ENCODE measurements around the gene ZNF367.
"Not testable (repeated sequence)": the region's sequence is repeated elsewhere in the genome, so short reads cannot be mapped to it uniquely, and the experiment has no call there.

Gene ZNF367

GRCh38 chr9:96360976-96361375, 57.2 kb downstream of the ZNF367 start:
- Histone ChIP-seq H3K4me3 (ENCODE audit: low read length) (no peak overlapping the region), H3K9me3 (ENCODE audit: control insufficient read depth, insufficient read depth, low read length) (no peaks in the 10 kb centered on the region), H3K36me3 (ENCODE audit: control insufficient read depth, insufficient read depth, low read length) (no peaks in the 10 kb centered on the region), H3K27ac (ENCODE audit: low read length) (no peak overlapping the region), H3K27me3 (ENCODE audit: control insufficient read depth, insufficient read depth, low read length) (no peaks in the 10 kb centered on the region), H3K4me1 (ENCODE audit: control insufficient read depth, insufficient read depth, low read length) (no peaks in the 10 kb centered on the region)
- no CpG with 5 or more reads among the region's 2 CpGs for WGBS (ENCODE audit: insufficient coverage, insufficient read length)
- no peak for DNase-seq (ENCODE audit: low read depth, low spot score)

DNA sequence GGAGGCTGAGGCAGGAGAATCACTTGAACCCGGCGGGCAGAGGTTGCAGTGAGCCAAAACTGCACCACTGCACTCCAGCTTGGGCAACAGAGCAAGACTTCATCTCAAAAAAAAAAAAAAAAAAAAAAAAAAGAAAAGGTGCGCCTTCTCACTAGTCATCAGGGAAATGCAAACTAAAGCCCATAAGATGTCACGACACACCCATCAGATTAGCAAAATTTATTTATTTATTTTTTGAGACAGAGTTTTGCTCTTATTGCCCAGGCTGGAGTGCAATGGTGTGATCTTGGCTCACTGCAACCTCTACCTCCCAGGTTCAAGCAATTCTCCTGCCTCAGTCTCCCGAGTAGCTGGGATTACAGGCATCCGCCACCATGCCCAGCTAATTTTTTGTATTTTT, 57.6 kb downstream of the ZNF367 start:
- H3K27ac ChIP-seq (ENCODE audit: low read length); H3K27me3 ChIP-seq (ENCODE audit: control insufficient read depth, insufficient read depth, low read length); H3K4me3 ChIP-seq (ENCODE audit: low read length); H3K36me3 ChIP-seq (ENCODE audit: control insufficient read depth, insufficient read depth, low read length); DNase-seq (ENCODE audit: low read depth, low spot score); H3K9me3 ChIP-seq (ENCODE audit: control insufficient read depth, insufficient read depth, low read length); H3K4me1 ChIP-seq (ENCODE audit: control insufficient read depth, insufficient read depth, low read length): not testable (repeated sequence)
- WGBS (ENCODE audit: insufficient coverage, insufficient read length) = no CpG with 5 or more reads among the region's 6 CpGs

DNA sequence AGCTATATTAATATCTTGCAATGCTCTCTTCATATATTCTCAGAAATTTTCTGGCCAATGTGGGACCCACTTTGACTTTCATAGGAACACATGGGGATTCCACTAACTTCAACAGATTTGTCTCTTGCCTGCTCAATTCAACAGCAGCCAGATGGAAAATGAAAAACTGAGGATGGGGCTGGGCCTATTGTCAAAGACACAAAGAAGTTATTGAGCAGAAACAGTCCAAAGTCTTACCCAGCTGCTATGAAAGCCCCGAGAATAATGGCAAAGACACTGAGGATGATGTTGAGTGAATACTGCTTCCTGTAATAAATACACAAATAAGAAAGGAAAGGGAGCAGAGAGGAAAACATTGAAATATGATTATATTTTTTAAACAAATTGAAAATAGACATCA, 67.3 kb downstream of the ZNF367 start:
- WGBS (ENCODE audit: insufficient coverage, insufficient read length) = no CpG with 5 or more reads among the region's 1 CpG
- H3K4me1 ChIP-seq (ENCODE audit: control insufficient read depth, insufficient read depth, low read length) = no peaks in the 10 kb centered on the region
- no peaks in the 10 kb centered on the region for H3K36me3 ChIP-seq (ENCODE audit: control insufficient read depth, insufficient read depth, low read length)
- no peak overlapping the region for H3K27ac ChIP-seq (ENCODE audit: low read length)
- H3K27me3 ChIP-seq (ENCODE audit: control insufficient read depth, insufficient read depth, low read length) = no peaks in the 10 kb centered on the region
- H3K4me3 ChIP-seq (ENCODE audit: low read length) = no peak overlapping the region
- DNase-seq (ENCODE audit: low read depth, low spot score) = no peak
- no peaks in the 10 kb centered on the region for H3K9me3 ChIP-seq (ENCODE audit: control insufficient read depth, insufficient read depth, low read length)

- Histone ChIP-seq H3K4me3 (ENCODE audit: low read length) (no peak overlapping the region), H3K27ac (ENCODE audit: low read length) (no peak overlapping the region), H3K4me1 (ENCODE audit: control insufficient read depth, insufficient read depth, low read length) (peaks cover 6% of the 10 kb centered on the region), H3K9me3 (ENCODE audit: control insufficient read depth, insufficient read depth, low read length) (no peaks in the 10 kb centered on the region), H3K27me3 (ENCODE audit: control insufficient read depth, insufficient read depth, low read length) (no peaks in the 10 kb centered on the region), H3K36me3 (ENCODE audit: control insufficient read depth, insufficient read depth, low read length) (no peaks in the 10 kb centered on the region)
- DNase-seq (ENCODE audit: low read depth, low spot score) = no peak
- WGBS (ENCODE audit: insufficient coverage, insufficient read length) = no CpG with 5 or more reads among the region's 5 CpGs
Measured at GRCh38 chr9:96348261-96348660, 69.9 kb downstream of the ZNF367 start.

- Histone ChIP-seq H3K27ac (ENCODE audit: low read length) (no peak overlapping the region), H3K4me3 (ENCODE audit: low read length) (no peak overlapping the region), H3K36me3 (ENCODE audit: control insufficient read depth, insufficient read depth, low read length) (no peaks in the 10 kb centered on the region), H3K27me3 (ENCODE audit: control insufficient read depth, insufficient read depth, low read length) (no peaks in the 10 kb centered on the region), H3K9me3 (ENCODE audit: control insufficient read depth, insufficient read depth, low read length) (no peaks in the 10 kb centered on the region), H3K4me1 (ENCODE audit: control insufficient read depth, insufficient read depth, low read length) (peaks cover 9% of the 10 kb centered on the region)
- DNase-seq (ENCODE audit: low read depth, low spot score) = no peak
- WGBS (ENCODE audit: insufficient coverage, insufficient read length) = no CpG with 5 or more reads among the region's 9 CpGs
Measured at GRCh38 chr9:96345551-96345950, 72.6 kb downstream of the ZNF367 start.

DNA sequence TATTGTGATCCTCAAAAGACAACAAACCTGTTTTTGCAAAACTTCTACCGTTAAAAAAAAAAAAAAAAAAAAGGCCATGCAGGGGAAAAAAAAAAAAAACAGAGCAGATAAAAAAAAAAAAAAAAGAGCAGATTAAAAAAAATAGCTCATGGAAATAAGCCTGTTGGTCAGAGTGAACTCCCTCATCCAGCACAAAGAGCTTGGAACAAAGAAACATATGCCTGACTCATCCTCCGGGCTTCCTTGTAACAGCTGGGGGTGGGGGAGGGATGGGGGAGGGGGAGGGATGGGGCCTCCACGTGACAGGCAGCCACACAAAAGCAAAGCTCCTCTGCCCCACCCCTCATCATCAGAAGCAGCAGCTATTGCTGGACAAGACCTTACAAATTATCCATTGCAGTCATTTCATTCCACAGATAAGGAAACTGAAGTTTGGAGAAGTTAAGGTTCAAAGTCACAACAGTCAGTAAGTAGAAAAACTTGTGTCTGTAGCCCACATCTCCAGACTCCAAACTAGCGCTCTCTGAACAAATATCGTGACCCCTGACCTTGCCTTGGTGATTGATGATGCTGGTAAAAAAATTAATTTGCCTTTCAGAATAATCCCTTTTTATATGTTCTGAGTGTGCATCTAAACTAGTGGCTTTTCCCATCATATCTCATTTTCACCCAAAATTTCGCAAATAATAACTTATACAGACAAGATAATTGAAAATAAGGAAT, 73.6 kb downstream of the ZNF367 start:
- peaks cover 9% of the 10 kb centered on the region for H3K4me1 ChIP-seq (ENCODE audit: control insufficient read depth, insufficient read depth, low read length)
- no peaks in the 10 kb centered on the region for H3K36me3 ChIP-seq (ENCODE audit: control insufficient read depth, insufficient read depth, low read length)
- no CpG with 5 or more reads among the region's 6 CpGs for WGBS (ENCODE audit: insufficient coverage, insufficient read length)
- H3K27me3 ChIP-seq (ENCODE audit: control insufficient read depth, insufficient read depth, low read length) = no peaks in the 10 kb centered on the region
- H3K9me3 ChIP-seq (ENCODE audit: control insufficient read depth, insufficient read depth, low read length) = no peaks in the 10 kb centered on the region
- no peak overlapping the region for H3K27ac ChIP-seq (ENCODE audit: low read length)
- no peak for DNase-seq (ENCODE audit: low read depth, low spot score)
- no peak overlapping the region for H3K4me3 ChIP-seq (ENCODE audit: low read length)

GRCh38 chr9:96343515-96344360, 74.4 kb downstream of the ZNF367 start:
- H3K36me3 ChIP-seq (ENCODE audit: control insufficient read depth, insufficient read depth, low read length) = no peaks in the 10 kb centered on the region
- WGBS (ENCODE audit: insufficient coverage, insufficient read length) = no CpG with 5 or more reads among the region's 5 CpGs
- H3K27ac ChIP-seq (ENCODE audit: low read length) = no peak overlapping the region
- no peaks in the 10 kb centered on the region for H3K9me3 ChIP-seq (ENCODE audit: control insufficient read depth, insufficient read depth, low read length)
- DNase-seq (ENCODE audit: low read depth, low spot score) = no peak
- peaks cover 9% of the 10 kb centered on the region for H3K4me1 ChIP-seq (ENCODE audit: control insufficient read depth, insufficient read depth, low read length)
- H3K4me3 ChIP-seq (ENCODE audit: low read length) = no peak overlapping the region
- no peaks in the 10 kb centered on the region for H3K27me3 ChIP-seq (ENCODE audit: control insufficient read depth, insufficient read depth, low read length)

DNA sequence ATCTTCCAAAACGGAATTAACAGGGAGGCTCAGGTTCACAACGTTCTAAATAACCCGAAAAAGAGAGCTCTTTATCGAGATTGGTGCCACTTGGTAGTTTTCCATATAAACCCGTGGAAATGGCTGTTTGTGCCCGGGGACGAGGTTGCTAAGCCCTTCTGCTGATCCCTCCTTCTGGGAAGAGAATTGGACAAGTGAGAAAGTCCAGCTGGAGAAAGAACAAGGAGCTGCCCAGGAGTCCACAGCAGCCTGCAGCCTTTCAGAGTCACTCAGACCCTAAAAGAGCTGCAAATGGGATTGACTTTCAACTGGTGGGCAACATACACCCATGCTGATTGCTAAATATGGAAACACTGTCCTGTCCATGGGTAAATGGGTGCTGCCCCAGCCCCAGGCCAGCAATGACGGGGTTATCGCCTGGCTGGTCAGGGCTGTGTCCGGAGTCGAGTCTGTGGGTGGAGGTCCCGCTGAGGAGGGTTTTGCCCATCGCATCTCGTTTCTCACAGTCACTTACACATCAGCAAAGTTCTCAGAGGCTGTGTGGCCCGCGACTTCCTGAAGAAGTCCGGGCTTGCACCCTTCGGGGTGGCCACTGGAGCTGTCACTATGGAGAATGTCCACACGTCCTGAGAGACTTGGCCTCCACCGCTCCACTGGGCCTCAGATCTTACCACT, 75.5 kb downstream of the ZNF367 start:
- WGBS (ENCODE audit: insufficient coverage, insufficient read length) = no CpG with 5 or more reads among the region's 20 CpGs
- no peak overlapping the region for H3K27ac ChIP-seq (ENCODE audit: low read length)
- no peak overlapping the region for H3K4me3 ChIP-seq (ENCODE audit: low read length)

DNA sequence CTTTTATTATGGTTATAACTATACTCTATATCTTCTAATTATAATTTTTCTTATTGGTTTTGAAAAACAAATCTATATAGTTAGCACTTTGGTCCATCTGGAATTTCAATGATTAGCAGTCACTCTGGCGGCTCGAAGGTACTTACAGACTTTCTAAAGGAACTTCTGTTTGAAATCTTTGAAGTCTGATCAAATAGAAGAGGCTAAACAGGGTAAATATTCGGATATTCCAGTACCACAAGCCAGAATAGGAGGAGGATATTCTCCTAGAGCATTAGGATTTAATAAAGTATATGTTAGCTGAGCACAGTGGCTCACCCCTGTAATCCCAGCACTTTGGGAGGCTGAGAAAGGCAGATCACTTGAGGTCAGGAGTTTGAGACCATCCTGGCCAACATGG, 77.5 kb downstream of the ZNF367 start:
- DNase-seq (ENCODE audit: low read depth, low spot score) = no peak
- H3K36me3 ChIP-seq (ENCODE audit: control insufficient read depth, insufficient read depth, low read length) = no peaks in the 10 kb centered on the region
- H3K4me1 ChIP-seq (ENCODE audit: control insufficient read depth, insufficient read depth, low read length) = peaks cover 8% of the 10 kb centered on the region
- no peak overlapping the region for H3K4me3 ChIP-seq (ENCODE audit: low read length)
- no CpG with 5 or more reads among the region's 3 CpGs for WGBS (ENCODE audit: insufficient coverage, insufficient read length)
- H3K9me3 ChIP-seq (ENCODE audit: control insufficient read depth, insufficient read depth, low read length) = no peaks in the 10 kb centered on the region
- no peaks in the 10 kb centered on the region for H3K27me3 ChIP-seq (ENCODE audit: control insufficient read depth, insufficient read depth, low read length)
- no peak overlapping the region for H3K27ac ChIP-seq (ENCODE audit: low read length)

More for the DNA sequence above, 75.5 kb downstream of the ZNF367 start:
- Histone ChIP-seq H3K27me3 (ENCODE audit: control insufficient read depth, insufficient read depth, low read length) (no peaks in the 10 kb centered on the region), H3K4me1 (ENCODE audit: control insufficient read depth, insufficient read depth, low read length) (peaks cover 9% of the 10 kb centered on the region), H3K9me3 (ENCODE audit: control insufficient read depth, insufficient read depth, low read length) (no peaks in the 10 kb centered on the region), H3K36me3 (ENCODE audit: control insufficient read depth, insufficient read depth, low read length) (no peaks in the 10 kb centered on the region)
- no peak for DNase-seq (ENCODE audit: low read depth, low spot score)

- H3K27ac ChIP-seq (ENCODE audit: low read length) = no peak overlapping the region
- H3K36me3 ChIP-seq (ENCODE audit: control insufficient read depth, insufficient read depth, low read length) = no peaks in the 10 kb centered on the region
- no peak overlapping the region for H3K4me3 ChIP-seq (ENCODE audit: low read length)
- no CpG with 5 or more reads among the region's 3 CpGs for WGBS (ENCODE audit: insufficient coverage, insufficient read length)
- no peaks in the 10 kb centered on the region for H3K9me3 ChIP-seq (ENCODE audit: control insufficient read depth, insufficient read depth, low read length)
- peaks cover 3% of the 10 kb centered on the region; the same call in 1 of the 2 replicates for H3K4me1 ChIP-seq (ENCODE audit: control insufficient read depth, insufficient read depth, low read length)
- H3K27me3 ChIP-seq (ENCODE audit: control insufficient read depth, insufficient read depth, low read length) = no peaks in the 10 kb centered on the region
- DNase-seq (ENCODE audit: low read depth, low spot score) = no peak
Measured at GRCh38 chr9:96338299-96338698, 79.9 kb downstream of the ZNF367 start.
